Type B pancreatic cell (in vitro differentiated cells): ENCODE data around the gene ATP6V1G3. TPM values are rescaled to one million over a fixed set of nuclear protein-coding genes. Genes with fewer than 3 reads are reported as not detected.

Experiments used
- DNase-seq: peaks from one replicate; pipeline ENCODE4 v3.0.0; 2021; ENCODE audit warnings: mixed read lengths; ENCODE audit not compliant: unreplicated experiment; ENCODE audit errors: extremely low spot score
- H3K27ac Mint-ChIP-seq: 2 replicates; pipeline ENCODE4 v1.8.0; 2021; ENCODE audit warnings: mild to moderate bottlenecking, mixed read lengths
- H3K27me3 Mint-ChIP-seq: 2 replicates; pipeline ENCODE4 v1.8.0; 2021; ENCODE audit warnings: mixed read lengths
- H3K36me3 Mint-ChIP-seq: 2 replicates; pipeline ENCODE4 v1.8.0; 2021; ENCODE audit warnings: mixed read lengths
- H3K4me1 Mint-ChIP-seq: one replicate; pipeline ENCODE4 v1.8.0; 2021; ENCODE audit warnings: mixed read lengths; ENCODE audit not compliant: unreplicated experiment
- H3K4me3 Mint-ChIP-seq: 2 replicates; pipeline ENCODE4 v1.8.0; 2021; ENCODE audit warnings: mild to moderate bottlenecking, mixed read lengths
- H3K9me3 Mint-ChIP-seq: 2 replicates; pipeline ENCODE4 v1.8.0; 2021; ENCODE audit warnings: mixed read lengths
- CTCF ChIP-seq: fragments of 200-600 bp; sonication (generic); conservative IDR thresholded peaks from 2 replicates; pipeline ENCODE4 v1.5.0; 2021; ENCODE audit warnings: antibody characterized with exemption, mild to moderate bottlenecking
- total RNA-seq: library from RNA; stranded (reverse); gene quantifications from 2 replicates; pipeline ENCODE4 v1.2.1, GENCODE V29; 2021; ENCODE audit warnings: low replicate concordance

Gene ATP6V1G3
- total RNA-seq, 1 donor from 2014 or later, result 0.89 TPM

DNA sequence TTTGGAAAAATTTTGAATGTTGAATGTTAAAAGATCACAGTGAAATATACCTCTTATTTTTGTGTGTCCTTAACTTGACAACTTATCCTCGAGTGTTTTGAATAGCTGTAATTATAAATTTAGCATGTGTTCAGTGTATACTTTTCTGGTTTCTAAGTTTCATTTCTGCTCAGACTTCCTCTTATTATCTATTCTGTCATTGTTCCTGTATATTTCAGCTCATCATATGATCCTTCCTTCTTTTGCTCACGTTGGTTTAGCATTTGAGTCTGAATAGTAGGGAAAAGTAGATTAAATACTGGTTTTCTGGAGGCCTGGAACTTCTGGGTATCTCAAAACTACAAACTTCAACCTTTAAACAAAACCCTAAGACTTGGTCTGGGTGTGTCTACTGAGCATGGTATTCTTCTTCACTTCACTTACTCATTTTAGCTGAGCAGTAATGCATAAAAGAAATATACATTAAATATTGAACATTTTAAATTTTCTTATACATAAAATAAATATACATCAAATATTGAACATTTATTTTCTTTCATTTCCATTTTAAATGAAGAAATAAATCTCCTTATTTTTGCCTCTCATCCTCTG is 3.3 kb upstream of the ATP6V1G3 start:
- no peaks in the 10 kb centered on the region for H3K4me1 Mint-ChIP-seq

GRCh38 chr1:198542632-198543031 is 2.2 kb upstream of the ATP6V1G3 start:
- peaks cover 4% of the 10 kb centered on the region for H3K9me3 Mint-ChIP-seq
- TF ChIP-seq CTCF, result no peak
- no peak for DNase-seq
- no peaks in the 10 kb centered on the region for H3K36me3 Mint-ChIP-seq
- H3K27ac Mint-ChIP-seq, result no peak overlapping the region
- no peak overlapping the region for H3K4me3 Mint-ChIP-seq
- no peaks in the 10 kb centered on the region for H3K27me3 Mint-ChIP-seq
- H3K4me1 Mint-ChIP-seq, result no peaks in the 10 kb centered on the region

More for the DNA sequence above, 3.3 kb upstream of the ATP6V1G3 start:
- Mint-ChIP-seq H3K36me3 (no peaks in the 10 kb centered on the region), H3K27ac (no peak overlapping the region), H3K9me3 (peaks cover 4% of the 10 kb centered on the region), H3K4me3 (no peak overlapping the region), H3K27me3 (no peaks in the 10 kb centered on the region)
- DNase-seq, result no peak
- no peak for TF ChIP-seq CTCF

DNA sequence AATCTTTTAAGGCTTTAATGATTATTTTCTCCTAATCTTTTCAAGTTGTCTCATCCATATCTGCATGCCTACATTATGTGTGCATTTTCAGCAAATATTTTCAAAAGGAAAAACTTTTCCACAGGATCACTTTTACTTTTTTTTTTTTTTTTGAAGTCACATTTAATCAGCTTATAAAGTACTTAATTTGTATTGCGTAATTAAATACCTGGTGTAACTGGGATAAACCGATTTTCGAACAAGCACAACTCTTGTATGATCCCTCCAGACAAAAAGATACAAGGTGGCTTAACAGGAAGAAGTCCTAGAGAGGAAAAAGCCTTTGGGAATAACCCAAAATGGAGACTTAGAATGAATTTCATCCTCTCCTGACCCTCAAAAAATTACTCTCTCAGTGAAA is 1.3 kb upstream of the ATP6V1G3 start:
- no peak for DNase-seq
- Mint-ChIP-seq H3K4me3 (no peak overlapping the region), H3K9me3 (peaks cover 3% of the 10 kb centered on the region), H3K27me3 (no peaks in the 10 kb centered on the region), H3K36me3 (no peaks in the 10 kb centered on the region), H3K27ac (no peak overlapping the region), H3K4me1 (no peaks in the 10 kb centered on the region)
- no peak for TF ChIP-seq CTCF

DNA sequence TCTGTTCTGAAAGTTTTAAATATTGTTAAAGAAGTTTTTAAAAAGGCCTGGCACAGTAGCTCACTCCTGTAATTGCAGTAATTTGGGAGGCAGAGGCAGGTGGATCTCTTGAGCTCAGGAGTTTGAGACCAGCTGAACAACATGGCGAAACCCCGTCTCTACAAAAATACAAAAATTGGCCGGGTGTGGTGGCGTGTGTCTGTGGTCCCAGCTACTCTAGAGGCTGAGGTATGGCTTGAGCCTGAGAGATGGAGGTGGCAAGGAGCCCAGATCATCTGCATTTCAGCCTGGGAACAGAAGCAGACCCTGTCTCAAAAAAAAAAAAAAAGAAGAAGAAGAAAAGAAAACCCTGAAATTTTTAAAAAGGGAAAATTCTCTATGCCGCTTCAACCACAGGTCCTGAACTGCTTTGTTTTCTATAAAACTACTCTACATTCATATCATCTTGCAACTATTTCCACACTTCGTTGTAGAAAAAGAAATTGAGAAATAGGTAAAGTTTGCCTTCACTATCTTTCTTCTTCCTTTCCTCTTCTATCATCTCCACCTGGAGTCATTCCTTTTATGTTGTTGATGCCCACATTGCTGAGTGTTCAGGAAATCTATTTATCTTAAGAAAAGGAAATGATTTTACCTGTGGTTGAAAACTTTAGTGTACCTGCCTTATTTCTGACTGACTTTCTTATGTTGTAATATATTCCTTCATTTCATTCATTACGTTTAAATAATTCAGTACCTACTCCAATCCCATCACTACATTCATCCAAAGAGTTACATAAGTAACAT is 1.7 kb downstream of the ATP6V1G3 start:
- DNase-seq, result no peak
- Mint-ChIP-seq H3K9me3 (no peaks in the 10 kb centered on the region), H3K4me3 (no peak overlapping the region), H3K36me3 (no peaks in the 10 kb centered on the region), H3K27me3 (no peaks in the 10 kb centered on the region), H3K4me1 (no peaks in the 10 kb centered on the region), H3K27ac (no peak overlapping the region)
- no peak for TF ChIP-seq CTCF

- Mint-ChIP-seq H3K4me1 (peaks cover 5% of the 10 kb centered on the region), H3K36me3 (no peaks in the 10 kb centered on the region), H3K4me3 (no peak overlapping the region), H3K9me3 (no peaks in the 10 kb centered on the region), H3K27ac (no peak overlapping the region), H3K27me3 (no peaks in the 10 kb centered on the region)
- no peak for DNase-seq
- no peak for TF ChIP-seq CTCF
These were observed 4.8 kb downstream of the ATP6V1G3 start for GRCh38 chr1:198535631-198536030.
